ENCODE measurements around the gene PTPRD. TPM values are rescaled to one million over a fixed set of nuclear protein-coding genes. Genes with fewer than 3 reads are reported as not detected.

PTPRD gene
- total RNA-seq, 1 experiment from 2014 or later, result 0.02 TPM

- intact Hi-C loops (cut with micrococcal nuclease), result no loop called here
- ChIA-PET POLR2A (no interaction called here), CTCF (no interaction called here), RAD21 (ENCODE audit: low non-redundant PET in 1 of 2, low total read pairs in 2 of 2, uncharacterized antibody in 2 of 2, unreplicated experiment in 2 of 2) (no interaction called here)
- Histone ChIP-seq H3K36me3 (ENCODE audit: control insufficient read depth in 1 of 2, insufficient read depth in 2 of 2, low read length in 2 of 2) (no peaks in the 10 kb centered on the region), H2AFZ (ENCODE audit: low read depth, low read length, poor library complexity, severe bottlenecking) (no peak overlapping the region), H3K4me2 (ENCODE audit: low read length) (no peak overlapping the region), H3K9me2 (ENCODE audit: insufficient read depth) (no peaks in the 10 kb centered on the region), H3K27me3 (ENCODE audit: insufficient read depth, low read length) (no peaks in the 10 kb centered on the region), H3K79me2 (ENCODE audit: insufficient read depth, low read length) (no peaks in the 10 kb centered on the region), H3K27ac (ENCODE audit: low read depth, low read length) (no peak overlapping the region), H3K4me3 (replicated peaks in 1 of 2; ENCODE audit: low read depth in 1 of 2, low read length in 2 of 2) (no peak overlapping the region), H3K9me3 (ENCODE audit: control insufficient read depth in 1 of 2, insufficient read depth in 1 of 2, low read depth in 1 of 2, low read length in 2 of 2) (peaks cover 0 to 34% of the 10 kb centered on the region in 2 experiments; a peak in 2 of 4 replicates), H3K9ac (ENCODE audit: low read length) (no peak overlapping the region), H4K20me1 (ENCODE audit: insufficient read depth) (no peaks in the 10 kb centered on the region), H3K4me1 (ENCODE audit: control insufficient read depth in 1 of 2, insufficient read depth in 2 of 2, low read length in 2 of 2) (no peaks in the 10 kb centered on the region)
- ATAC-seq (no peak), DNase-seq (ENCODE audit: low read depth, low spot score) (no peak)
- BruUV-seq (replicated peaks), result no TSS peak
- TF ChIP-seq EZH2phosphoT487 (IDR thresholded peaks at IDR 0.05; ENCODE audit: borderline replicate concordance) (no peak), CEBPB (IDR thresholded peaks at IDR 0.05; ENCODE audit: low read depth) (no peak), CBX3 (IDR thresholded peaks at IDR 0.05; ENCODE audit: low read depth) (no peak), FOSL1 (IDR thresholded peaks at IDR 0.05; ENCODE audit: low read depth) (no peak), RAD21 (IDR thresholded peaks at IDR 0.05; ENCODE audit: low read depth) (no peak), REST (IDR thresholded peaks at IDR 0.05; ENCODE audit: low read depth) (no peak), ZFX (IDR thresholded peaks at IDR 0.05) (no peak), EGR1 (IDR thresholded peaks at IDR 0.05; ENCODE audit: low read depth) (no peak), ATF3 (IDR thresholded peaks at IDR 0.05) (no peak), CTCF (IDR thresholded peaks at IDR 0.05 in 2 of 3, conservative IDR thresholded peaks at IDR 0.05 in 1 of 3; ENCODE audit: borderline replicate concordance in 1 of 3, insufficient read depth in 1 of 3, low read depth in 2 of 3, low read length in 2 of 3) (no peak), ZNF274 (IDR thresholded peaks at IDR 0.05; ENCODE audit: low read depth, low read length) (no peak), JUND (IDR thresholded peaks at IDR 0.05) (no peak), ZBTB33 (IDR thresholded peaks at IDR 0.05; ENCODE audit: extremely low read depth, insufficient replicate concordance, low read length) (no peak), YY1 (IDR thresholded peaks at IDR 0.05; ENCODE audit: extremely low read depth, insufficient replicate concordance, low read depth, low read length) (no peak), SRF (IDR thresholded peaks at IDR 0.05; ENCODE audit: low read depth) (no peak), TCF7L2 (IDR thresholded peaks at IDR 0.05; ENCODE audit: borderline replicate concordance, extremely low read depth, insufficient read depth, insufficient read length) (no peak)
These were observed 1960.5 kb downstream of the PTPRD start for GRCh38 chr9:8652255-8652654.
